H9 (cell line): ENCODE results near the gene CATSPER1. TPM values are rescaled to one million over a fixed set of nuclear protein-coding genes. Genes with fewer than 3 reads are reported as not detected.

Experiments
- DNase-seq: peaks from one replicate; pipeline ENCODE4 v3.0.0-alpha.2; 2017
- H2AFZ ChIP-seq: one replicate; pipeline ENCODE4 v1.6.1; 2013; ENCODE audit warnings: mild to moderate bottlenecking, low read length, control low read depth, moderate library complexity
- H2AK5ac ChIP-seq: 2 replicates; pipeline ENCODE4 v1.6.1; 2013; ENCODE audit warnings: low read length, control low read depth, mixed read lengths; ENCODE audit not compliant: insufficient read length
- H2BK120ac ChIP-seq: one replicate; pipeline ENCODE4 v1.6.1; 2013; ENCODE audit warnings: low read depth, mild to moderate bottlenecking, low read length, control low read depth, inconsistent platforms; ENCODE audit not compliant: poor library complexity, severe bottlenecking
- H2BK12ac ChIP-seq: 2 replicates; pipeline ENCODE4 v1.6.1; 2013; ENCODE audit warnings: low read length, control low read depth, mixed read lengths, low read depth; ENCODE audit not compliant: insufficient read length
- H2BK15ac ChIP-seq: 2 replicates; pipeline ENCODE4 v1.6.1; 2013; ENCODE audit warnings: low read depth, low read length, control low read depth
- H2BK20ac ChIP-seq: one replicate; pipeline ENCODE4 v1.6.1; 2013; ENCODE audit warnings: low read depth, mild to moderate bottlenecking, low read length, control low read depth, inconsistent platforms; ENCODE audit not compliant: poor library complexity, severe bottlenecking
- H2BK5ac ChIP-seq: 2 replicates; pipeline ENCODE4 v1.6.1; 2013; ENCODE audit warnings: low read length, control low read depth, mixed read lengths; ENCODE audit not compliant: insufficient read length
- H3K14ac ChIP-seq: 2 replicates; pipeline ENCODE4 v1.6.1; 2013; ENCODE audit warnings: low read length, control low read depth; ENCODE audit not compliant: insufficient read depth
- H3K18ac ChIP-seq: 2 replicates; pipeline ENCODE4 v1.6.1; 2013; ENCODE audit warnings: low read depth, mild to moderate bottlenecking, mixed read lengths, low read length, control low read depth; ENCODE audit not compliant: insufficient read length
- H3K23ac ChIP-seq: 2 replicates; pipeline ENCODE4 v1.6.1; 2013; ENCODE audit warnings: low read length, control low read depth, mixed read lengths, low read depth; ENCODE audit not compliant: insufficient read length
- H3K23me2 ChIP-seq: 2 replicates; pipeline ENCODE4 v1.6.1; 2013; ENCODE audit warnings: low read depth, mild to moderate bottlenecking, mixed read lengths, low read length, control low read depth; ENCODE audit not compliant: insufficient read length, poor library complexity, severe bottlenecking
- H3K27ac ChIP-seq: 2 replicates; pipeline ENCODE4 v1.5.1; 2013; ENCODE audit warnings: low read length, control low read depth, mixed read lengths, low read depth; ENCODE audit not compliant: insufficient read length
- H3K27me3 ChIP-seq: 2 replicates; pipeline ENCODE4 v1.6.1; 2013; ENCODE audit warnings: low read length, control low read depth, inconsistent platforms; ENCODE audit not compliant: insufficient read depth
- H3K4ac ChIP-seq: 2 replicates; pipeline ENCODE4 v1.6.1; 2013; ENCODE audit warnings: low read depth, mild to moderate bottlenecking, control low read depth, inconsistent platforms, low read length, moderate library complexity
- H3K4me1 ChIP-seq: 2 replicates; pipeline ENCODE4 v1.6.1; 2013; ENCODE audit warnings: low read length, control low read depth, inconsistent platforms; ENCODE audit not compliant: insufficient read depth
- H3K4me2 ChIP-seq: 2 replicates; pipeline ENCODE4 v1.6.1; 2013; ENCODE audit warnings: low read length, control low read depth, mixed read lengths; ENCODE audit not compliant: insufficient read length, insufficient read depth
- H3K56ac ChIP-seq: 2 replicates; pipeline ENCODE4 v1.6.1; 2013; ENCODE audit warnings: low read depth, mild to moderate bottlenecking, mixed read lengths, low read length, control low read depth; ENCODE audit not compliant: insufficient read length
- H3K79me1 ChIP-seq: 2 replicates; pipeline ENCODE4 v1.6.1; 2013; ENCODE audit warnings: low read depth, mild to moderate bottlenecking, moderate library complexity, low read length, control low read depth, inconsistent platforms; ENCODE audit not compliant: insufficient read depth, poor library complexity, severe bottlenecking
- H3K79me2 ChIP-seq: 2 replicates; pipeline ENCODE4 v1.6.1; 2013; ENCODE audit warnings: low read length, control low read depth, inconsistent platforms; ENCODE audit not compliant: insufficient read depth
- H3K9ac ChIP-seq: 2 replicates; pipeline ENCODE4 v1.6.1; 2013; ENCODE audit warnings: low read length, control low read depth, mixed read lengths; ENCODE audit not compliant: insufficient read length; ENCODE audit errors: extremely low read depth
- H3K9me3 ChIP-seq: one replicate; pipeline ENCODE4 v1.6.1; 2013; ENCODE audit warnings: low read depth, low read length, inconsistent platforms; ENCODE audit not compliant: control insufficient read depth
- H3T11ph ChIP-seq: one replicate; pipeline ENCODE4 v1.6.1; 2013; ENCODE audit warnings: mild to moderate bottlenecking, low read length, control low read depth, inconsistent platforms
- H4K20me1 ChIP-seq: one replicate; pipeline ENCODE4 v1.6.1; 2013; ENCODE audit not compliant: control insufficient read depth, insufficient read length, insufficient read depth
- H4K5ac ChIP-seq: 2 replicates; pipeline ENCODE4 v1.6.1; 2013; ENCODE audit warnings: low read depth, mild to moderate bottlenecking, mixed read lengths, low read length, control low read depth; ENCODE audit not compliant: insufficient read length
- H4K8ac ChIP-seq: replicated peaks from 2 replicates; pipeline ENCODE4 v1.6.1; 2013; ENCODE audit warnings: low read length, control low read depth, mixed read lengths, low read depth; ENCODE audit not compliant: insufficient read length
- H4K91ac ChIP-seq: 2 replicates; pipeline ENCODE4 v1.6.1; 2013; ENCODE audit warnings: low read depth, mild to moderate bottlenecking, moderate library complexity, mixed read lengths, low read length, control low read depth; ENCODE audit not compliant: insufficient read length
- H3K27ac Mint-ChIP-seq, 3 experiments: 2 replicates in 2 of 3; 3 replicates in 1 of 3; pipeline ENCODE4 v1.8.0; 2020 to 2021; ENCODE audit warnings: mixed read lengths in 3 of 3, mild to moderate bottlenecking in 1 of 3, moderate library complexity in 1 of 3
- H3K27me3 Mint-ChIP-seq: 2 replicates; pipeline ENCODE4 v1.8.0; 2021; ENCODE audit warnings: low read depth, mild to moderate bottlenecking, moderate library complexity, mixed read lengths
- H3K36me3 Mint-ChIP-seq, 3 experiments: 2 replicates in 2 of 3; 3 replicates in 1 of 3; pipeline ENCODE4 v1.8.0; 2020 to 2021; ENCODE audit warnings: low read depth in 3 of 3, mixed read lengths in 3 of 3; ENCODE audit not compliant: insufficient read depth in 1 of 3
- H3K4me1 Mint-ChIP-seq, 2 experiments: 2 replicates each; pipeline ENCODE4 v1.8.0; 2020; ENCODE audit warnings: mixed read lengths in 2 of 2
- H3K4me3 Mint-ChIP-seq, 2 experiments: 2 replicates in 1 of 2; 3 replicates in 1 of 2; pipeline ENCODE4 v1.8.0; 2020 to 2021; ENCODE audit warnings: mild to moderate bottlenecking in 2 of 2, mixed read lengths in 2 of 2, moderate library complexity in 1 of 2
- H3K9me3 Mint-ChIP-seq, 2 experiments: 2 replicates in 1 of 2; 3 replicates in 1 of 2; pipeline ENCODE4 v1.8.0; 2020; ENCODE audit warnings: mild to moderate bottlenecking in 2 of 2, mixed read lengths in 2 of 2, moderate library complexity in 1 of 2
- WGBS: extraction: QIAGEN DNeasy Blood & Tissue Kit; methylation state at CpG from one replicate; pipeline ENCODE4 v1.1.7; 2013; ENCODE audit warnings: missing lambda C conversion rate, low lambda C conversion rate, mixed read lengths; ENCODE audit not compliant: insufficient read length; ENCODE audit errors: extremely low coverage; 5-methylcytosine and 5-hydroxymethylcytosine counted together
- total RNA-seq: library from RNA; stranded (reverse); gene quantifications from 2 replicates; pipeline ENCODE4 v1.2.1, GENCODE V29; 2021
- TF ChIP-seq, protein P1 (sequence below): fragments of 200-600 bp; sonication (generic); conservative IDR thresholded peaks from 3 replicates; pipeline ENCODE4 v1.8.0; 2021; ENCODE audit warnings: antibody characterized with exemption, mild to moderate bottlenecking

The CATSPER1 gene
- total RNA-seq, 1 experiment from 2014 or later: not detected

DNA sequence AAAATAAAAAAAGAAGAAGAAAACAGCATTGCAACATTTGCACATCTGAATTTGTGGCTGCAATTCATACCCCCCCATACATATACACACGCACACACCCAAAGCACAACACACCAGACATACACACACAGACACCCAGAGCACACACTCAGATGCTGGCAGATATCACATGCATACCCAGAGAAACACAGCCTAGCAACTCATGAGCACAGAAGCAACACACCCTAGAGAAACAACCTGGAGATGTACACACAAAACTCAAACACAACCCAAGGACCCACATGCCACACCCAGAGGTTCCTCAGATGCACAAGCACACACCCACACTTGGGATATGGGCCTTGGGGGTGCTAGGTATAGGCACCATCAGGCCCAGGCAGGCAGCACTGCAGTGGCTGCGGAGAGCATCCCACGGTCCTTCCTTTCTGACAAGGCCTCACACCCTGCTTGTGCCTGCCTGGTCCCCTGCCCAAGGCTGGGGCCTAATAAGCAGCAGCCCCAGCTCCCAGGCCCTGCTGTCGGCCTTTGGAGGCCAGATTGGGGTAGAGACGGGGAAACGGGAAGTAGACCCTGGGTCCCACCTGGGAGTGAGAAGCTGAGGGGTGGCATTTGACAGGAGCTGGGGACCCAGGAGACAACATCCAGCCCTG is 11.3 kb downstream of the CATSPER1 start:
- Histone ChIP-seq H4K20me1 (no peaks in the 10 kb centered on the region), H3K9ac (no peak overlapping the region), H3K18ac (no peak overlapping the region), H2BK20ac (no peak overlapping the region), H3K14ac (no peak overlapping the region; the same call in 1 of the 2 replicates), H3K56ac (no peak overlapping the region), H2BK15ac (no peak overlapping the region), H3K27me3 (peaks cover 4% of the 10 kb centered on the region; the same call in 1 of the 2 replicates), H3K4me1 (no peaks in the 10 kb centered on the region), H4K91ac (no peak overlapping the region), H3K23ac (no peak overlapping the region), H3K23me2 (peaks cover 8% of the 10 kb centered on the region), H4K5ac (no peak overlapping the region), H3K4me2 (no peak overlapping the region), H2BK5ac (no peak overlapping the region), H2AK5ac (no peak overlapping the region), H3K4ac (no peak overlapping the region), H2BK120ac (no peak overlapping the region), H4K8ac (no peak overlapping the region), H2BK12ac (no peak overlapping the region), H3K27ac (no peak overlapping the region), H3T11ph (no peak overlapping the region), H3K79me1 (no peaks in the 10 kb centered on the region), H3K9me3 (no peaks in the 10 kb centered on the region), H2AFZ (no peak overlapping the region), H3K79me2 (no peaks in the 10 kb centered on the region)
- Mint-ChIP-seq H3K4me3 (peak overlapping the region in 1 of 2 experiments; percentile 13; a peak in 1 of 5 replicates), H3K27me3 (no peaks in the 10 kb centered on the region; the same call in 1 of the 2 replicates), H3K4me1 (peaks cover 0 to 5% of the 10 kb centered on the region in 2 experiments; a peak in 3 of 4 replicates), H3K36me3 (no peaks in the 10 kb centered on the region), H3K9me3 (no peaks in the 10 kb centered on the region), H3K27ac (no peak overlapping the region; a peak in 1 of 7 replicates)
- TF ChIP-seq, protein P1, sequence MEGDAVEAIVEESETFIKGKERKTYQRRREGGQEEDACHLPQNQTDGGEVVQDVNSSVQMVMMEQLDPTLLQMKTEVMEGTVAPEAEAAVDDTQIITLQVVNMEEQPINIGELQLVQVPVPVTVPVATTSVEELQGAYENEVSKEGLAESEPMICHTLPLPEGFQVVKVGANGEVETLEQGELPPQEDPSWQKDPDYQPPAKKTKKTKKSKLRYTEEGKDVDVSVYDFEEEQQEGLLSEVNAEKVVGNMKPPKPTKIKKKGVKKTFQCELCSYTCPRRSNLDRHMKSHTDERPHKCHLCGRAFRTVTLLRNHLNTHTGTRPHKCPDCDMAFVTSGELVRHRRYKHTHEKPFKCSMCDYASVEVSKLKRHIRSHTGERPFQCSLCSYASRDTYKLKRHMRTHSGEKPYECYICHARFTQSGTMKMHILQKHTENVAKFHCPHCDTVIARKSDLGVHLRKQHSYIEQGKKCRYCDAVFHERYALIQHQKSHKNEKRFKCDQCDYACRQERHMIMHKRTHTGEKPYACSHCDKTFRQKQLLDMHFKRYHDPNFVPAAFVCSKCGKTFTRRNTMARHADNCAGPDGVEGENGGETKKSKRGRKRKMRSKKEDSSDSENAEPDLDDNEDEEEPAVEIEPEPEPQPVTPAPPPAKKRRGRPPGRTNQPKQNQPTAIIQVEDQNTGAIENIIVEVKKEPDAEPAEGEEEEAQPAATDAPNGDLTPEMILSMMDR: no peak
- DNase-seq: no peak
- no CpG with 5 or more reads among the region's 6 CpGs for WGBS
